Heart left ventricle (tissue), 16 donors: Measurements from ENCODE around the gene USP22. TPM values are rescaled to one million over a fixed set of nuclear protein-coding genes. Genes with fewer than 3 reads are reported as not detected.
"Not testable (repeated sequence)": the region's sequence is repeated elsewhere in the genome, so short reads cannot be mapped to it uniquely, and the experiment has no call there.

Experiments used
- ATAC-seq, 4 donors: fragments of 200-7000 bp; cut with Tn5 transposase; one replicate each; pipeline ENCODE4 v1.9.1; 2020 to 2022; ENCODE audit warnings: moderate library complexity in 4 of 4, mild to moderate bottlenecking in 3 of 4, moderate number of reproducible peaks in 1 of 4
- DNase-seq, 5 donors: peaks; one replicate each; pipeline ENCODE4 v3.0.0-alpha.2; 2020
- H3K27ac ChIP-seq, 12 donors: fragments of 200-600 bp; sonication (generic) in 4 of 12; one replicate each; pipeline versions ENCODE4 v1.5.0 to v1.8.0; 2016 to 2022; ENCODE audit warnings: mild to moderate bottlenecking in 2 of 12
- H3K27me3 ChIP-seq, 9 donors: fragments of 200-600 bp; sonication (generic) in 2 of 9; one replicate each; pipeline versions ENCODE4 v1.5.1 to v1.8.0; 2016 to 2022; ENCODE audit warnings: mild to moderate bottlenecking in 3 of 9
- H3K36me3 ChIP-seq, 9 donors: fragments of 200-600 bp; sonication (generic) in 2 of 9; one replicate each; pipeline versions ENCODE4 v1.5.0 to v1.8.0; 2018 to 2022; ENCODE audit warnings: mild to moderate bottlenecking in 2 of 9
- H3K4me1 ChIP-seq, 12 donors: fragments of 200-600 bp; sonication (generic) in 4 of 12; one replicate each; pipeline versions ENCODE4 v1.5.0 to v1.8.0; 2016 to 2022; ENCODE audit warnings: mild to moderate bottlenecking in 3 of 12
- H3K4me3 ChIP-seq, 12 donors: fragments of 200-600 bp; sonication (generic) in 4 of 12; one replicate each; pipeline versions ENCODE4 v1.5.0 to v1.8.0; 2017 to 2022; ENCODE audit warnings: mild to moderate bottlenecking in 9 of 12, moderate library complexity in 4 of 12
- H3K9me3 ChIP-seq, 12 donors: fragments of 200-600 bp; sonication (generic) in 4 of 12; one replicate each; pipeline versions ENCODE4 v1.5.0 to v1.8.0; 2016 to 2022; ENCODE audit warnings: mild to moderate bottlenecking in 1 of 12
- CTCF ChIP-seq, 12 donors: fragments of 200-600 bp; sonication (generic) in 4 of 12; IDR thresholded peaks; one replicate each; pipeline versions ENCODE4 v1.5.0 to v1.8.0; 2018 to 2022; ENCODE audit warnings: antibody characterized with exemption in 12 of 12, mild to moderate bottlenecking in 5 of 12
- POLR2A ChIP-seq, 2 donors: fragments of 450-650 bp; IDR thresholded peaks; one replicate each; pipeline ENCODE4 v1.6.1; 2017; ENCODE audit warnings: antibody characterized with exemption in 2 of 2, mild to moderate bottlenecking in 2 of 2, moderate library complexity in 2 of 2
- WGBS, 4 donors: extraction: QIAGEN DNeasy Blood & Tissue Kit in 2 of 4; methylation state at CpG; one replicate each; pipeline versions ENCODE4 v1.1.5 to v1.1.7; 2013 to 2018; 5-methylcytosine and 5-hydroxymethylcytosine counted together
- intact Hi-C, 10 donors: fragments of 100-400 bp; cut with DNase I; formaldehyde crosslinking; loops; one replicate each; pipeline versions ENCODE4 v1.11.1 to v1.14.2; 2022
- polyA plus RNA-seq, 2 donors: library from polyadenylated mRNA; stranded (reverse); fragments of 200-250 nt; gene quantifications; one replicate each; pipeline ENCODE4 v1.2.3, GENCODE V29; 2013
- total RNA-seq, 9 donors: library from RNA; depleted of rRNA in 2 of 9; stranded (reverse); fragments of >200 nt in 2 of 9; fragmentation: NEBNext Ultra II Directional in 3 of 9; extraction: Animal tissue kit (Norgen Biotek cat#: 25700) in 3 of 9; gene quantifications; one replicate each; pipeline versions ENCODE4 v1.1.0 to v1.2.4, GENCODE V29; 2016 to 2023
- donor health status: ischemic (EF 13 %, LVEDD 7.1; RV severe dilation, severe dysfunction).
- donor health status: healthy with polysubstance abuse.
- donor health status: DM: no; HTN: yes; CAD: no.
- donor health status: DM: no; HTN: no; CAD: no.
- donor health status: ischemic (EF 25% LVEDD 6.9; RV normal size, moderate dysfunction).
- donor health status: ischemic (EF 25% LVEDD 5.7; RV mildly dilated, moderate dysfunction).
- donor health status: healthy.
- donor health status: DM: yes; HTN: yes; CAD: no.
- donor health status: ischemic (EF 35%, LVEDD 5.7; RV mildly dilated, moderate dysfunction).
- donor health status: nonischemic (EF 11% LVEDD 7.7; RV severe dilation, severe dysfunction).
- donor health status: DM: yes; HTN: yes; CAD: no.
- donor health status: PGD.
- donor health status: ischemic (EF 29% LVEDD 5.4; RV normal size, mild dysfunction).
- donor health status: nonischemic (EF 23%, LVEDD 6.1; RV moderate dilation, normal function).

Gene USP22
- total and polyA plus RNA-seq, 11 donors = 33.7 to 207 (median 169) TPM

GRCh38 chr17:21061158-21061835 is 18.5 kb upstream of the USP22 start:
- ATAC-seq = peak in 1 of 4 donors; percentile 24

GRCh38 chr17:21059761-21060160 is 16.9 kb upstream of the USP22 start:
- intact Hi-C loops = no loop called here
- WGBS, 4 donors = 95 to 98% (median 96%) methylated on average over 3 to 7 of the region's 7 CpGs
- H3K36me3 ChIP-seq = no peaks in the 10 kb centered on the region

More at GRCh38 chr17:21061158-21061835, 18.5 kb upstream of the USP22 start:
- Histone ChIP-seq H3K4me1 (no peaks in the 10 kb centered on the region), H3K9me3 (no peaks in the 10 kb centered on the region), H3K27ac (no peak overlapping the region), H3K27me3 (peaks cover 0 to 6% (median 0%) of the 10 kb centered on the region in 9 donors), H3K36me3 (no peaks in the 10 kb centered on the region), H3K4me3 (no peak overlapping the region)
- TF ChIP-seq POLR2A (IDR thresholded peaks at IDR 0.05) = no peak
- no peak for TF ChIP-seq CTCF (IDR thresholded peaks at IDR 0.05)
- WGBS, 4 donors = 83 to 93% (median 90%) methylated on average over 9 to 13 of the region's 13 CpGs
- no peak for DNase-seq
- intact Hi-C loops = no loop called here

GRCh38 chr17:21058098-21058893 is 15.5 kb upstream of the USP22 start:
- Histone ChIP-seq H3K36me3 (no peaks in the 10 kb centered on the region), H3K4me1 (no peaks in the 10 kb centered on the region), H3K27me3 (peaks cover 0 to 6% (median 0%) of the 10 kb centered on the region in 9 donors), H3K27ac (no peak overlapping the region), H3K4me3 (no peak overlapping the region), H3K9me3 (no peaks in the 10 kb centered on the region)
- DNase-seq (no peak), ATAC-seq (peak in 1 of 4 donors; percentile 41)
- intact Hi-C loops = no loop called here
- TF ChIP-seq CTCF (IDR thresholded peaks at IDR 0.05) = no peak
- WGBS, 4 donors = 79 to 86% (median 85%) methylated on average over 5 of the region's 5 CpGs

More at GRCh38 chr17:21059761-21060160, 16.9 kb upstream of the USP22 start:
- DNase-seq (no peak), ATAC-seq (no peak)
- peaks cover 0 to 6% (median 0%) of the 10 kb centered on the region in 9 donors for H3K27me3 ChIP-seq
- no peaks in the 10 kb centered on the region for H3K4me1 ChIP-seq
- no peak overlapping the region for H3K27ac ChIP-seq
- no peaks in the 10 kb centered on the region for H3K9me3 ChIP-seq
- no peak overlapping the region for H3K4me3 ChIP-seq
- TF ChIP-seq POLR2A (IDR thresholded peaks at IDR 0.05) (no peak), CTCF (IDR thresholded peaks at IDR 0.05) (no peak)

GRCh38 chr17:21053056-21053455 is 10.2 kb upstream of the USP22 start:
- H3K36me3 ChIP-seq, H3K9me3 ChIP-seq, intact Hi-C loops, ATAC-seq, DNase-seq, H3K27ac ChIP-seq, H3K27me3 ChIP-seq, H3K4me3 ChIP-seq: not testable (repeated sequence)
- WGBS, 4 donors = 95 to 99% (median 96%) methylated on average over 8 of the region's 8 CpGs
- H3K4me1 ChIP-seq = peaks cover 0 to 12% (median 0%) of the 10 kb centered on the region in 12 donors
